ENCODE measurements around the gene CDK3.
A peak's percentile ranks its signal among the peaks of the same experiment; 100 is the strongest.
"Not testable (repeated sequence)": the region's sequence is repeated elsewhere in the genome, so short reads cannot be mapped to it uniquely, and the experiment has no call there.

The CDK3 gene

DNA sequence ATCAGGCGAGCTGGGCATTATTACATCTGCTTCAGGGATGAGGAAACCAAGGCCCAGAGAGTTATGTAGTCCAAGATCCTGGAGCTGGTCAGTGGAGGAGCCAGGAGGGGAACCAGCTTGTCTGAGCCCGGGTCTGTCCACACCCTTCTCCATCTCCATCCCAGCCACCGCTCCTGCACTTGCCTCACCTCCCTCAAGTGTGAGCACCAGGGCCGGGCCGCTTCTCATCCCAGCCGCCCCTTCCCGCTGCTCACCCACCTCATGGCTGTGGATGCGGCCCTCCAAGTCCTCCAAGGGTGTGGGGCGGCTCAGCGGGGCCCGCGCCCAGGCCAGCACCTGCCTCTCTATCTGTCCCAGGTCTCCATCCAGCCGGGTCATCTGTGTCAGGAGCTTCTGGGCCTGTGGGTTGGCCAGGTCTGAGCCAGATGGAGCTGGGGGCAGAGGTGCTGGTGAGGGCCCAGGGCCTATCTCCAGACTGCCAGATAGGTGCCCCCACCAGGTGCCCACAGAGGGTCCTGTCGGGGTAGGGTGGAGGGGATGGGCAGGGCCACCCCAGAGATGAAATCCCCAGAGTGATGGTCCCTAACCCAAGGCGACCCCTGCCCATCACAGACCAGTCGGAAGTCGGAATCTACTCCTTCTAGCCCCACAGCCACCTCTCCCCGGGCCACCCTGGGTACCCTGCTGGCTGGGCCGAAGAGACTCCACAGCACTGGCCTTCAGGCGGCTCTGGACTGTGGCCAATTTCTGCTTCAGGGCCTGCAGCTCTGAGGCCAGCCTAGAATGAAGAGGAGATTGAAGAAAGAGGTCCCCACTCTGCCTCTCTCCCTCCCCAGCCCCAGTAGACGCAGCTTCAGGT lies 17.1 kb downstream of the CDK3 start:
- DNase-seq = no peak

DNA sequence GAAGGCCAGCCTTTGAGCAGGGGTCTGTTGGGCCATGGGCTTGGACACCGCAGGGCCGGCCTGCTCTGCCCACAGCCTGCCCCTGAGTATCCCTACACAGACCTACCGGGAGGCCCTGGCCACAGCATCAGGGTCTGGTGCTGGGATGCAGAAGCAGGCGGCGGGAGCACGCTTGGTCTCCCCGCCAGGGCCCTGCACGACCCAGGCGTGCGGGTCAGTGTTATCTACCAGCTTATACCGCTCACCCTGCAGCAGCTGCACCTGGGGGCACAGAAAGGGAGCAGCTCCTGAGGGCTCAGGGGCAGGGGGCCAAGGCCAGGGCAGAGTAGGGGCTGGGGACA lies 17.7 kb downstream of the CDK3 start:
- DNase-seq = no peak

DNA sequence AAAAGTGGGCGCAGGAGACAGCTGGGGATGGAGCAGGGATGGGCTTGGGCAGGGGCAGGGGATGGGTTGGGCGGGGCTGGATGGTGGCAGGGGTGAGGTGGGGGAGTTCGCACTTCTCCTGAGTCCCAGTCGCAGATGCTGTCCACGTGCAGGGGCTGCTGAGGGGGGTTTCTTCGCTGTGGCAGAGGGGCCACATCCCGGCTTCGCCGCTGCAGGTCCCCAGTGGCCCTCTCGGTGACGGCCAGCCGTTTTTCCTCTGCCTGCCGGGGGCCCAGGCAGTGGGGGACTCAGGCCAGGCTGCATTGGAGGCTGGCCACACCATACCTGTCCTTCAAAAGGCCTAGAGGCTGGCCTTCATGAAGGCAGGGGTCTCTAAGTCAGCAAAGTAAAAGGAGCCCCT lies 18.1 kb downstream of the CDK3 start:
- no peak for DNase-seq

DNA sequence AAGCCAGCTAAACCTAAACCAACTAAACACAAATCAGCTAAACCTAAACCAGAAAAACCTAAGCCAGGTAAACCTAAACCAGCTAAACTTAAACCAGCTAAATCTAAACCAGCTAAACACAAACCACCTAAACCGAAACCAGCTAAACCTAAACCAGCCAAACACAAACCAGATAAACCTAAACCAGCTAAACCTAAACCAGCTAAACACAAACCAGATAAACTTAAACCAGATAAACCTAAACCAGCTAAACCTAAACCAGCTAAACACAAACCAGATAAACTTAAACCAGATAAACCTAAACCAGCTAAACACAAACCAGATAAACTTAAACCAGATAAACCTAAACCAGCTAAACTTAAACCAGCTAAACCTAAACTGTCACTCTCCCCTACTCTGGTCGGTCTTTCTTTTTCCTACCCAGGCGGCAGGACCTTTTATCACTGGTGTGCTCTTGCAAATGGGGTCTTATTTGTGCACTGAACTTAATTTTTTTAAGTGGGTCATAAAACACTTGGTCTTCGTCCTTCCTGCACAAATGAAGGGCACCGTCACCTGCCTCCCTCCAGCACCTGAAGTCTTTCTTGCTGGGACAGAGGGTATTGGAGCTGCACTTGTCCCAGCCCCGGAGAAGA lies 19.3 kb downstream of the CDK3 start:
- no peak for DNase-seq

DNA sequence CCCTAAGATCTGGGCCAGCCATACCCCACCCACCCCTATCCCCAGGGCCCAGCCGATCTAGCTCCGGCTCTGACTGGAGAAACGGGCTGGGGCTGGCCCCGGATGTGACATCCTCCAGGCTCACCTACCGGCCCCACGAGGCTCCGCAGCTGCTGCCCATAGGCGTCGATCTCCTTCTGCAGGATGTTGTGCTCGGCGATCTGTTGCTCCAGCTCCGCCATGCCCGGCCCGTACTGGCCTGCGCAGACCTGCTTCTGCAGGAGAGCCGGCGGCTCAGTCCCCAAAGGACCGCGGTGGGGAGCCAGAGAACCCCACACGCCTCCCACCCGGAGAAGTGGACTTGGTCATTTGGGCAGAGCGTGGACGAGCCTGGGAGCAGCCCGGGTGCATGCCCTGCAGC lies 21.6 kb downstream of the CDK3 start:
- DNase-seq = no peak

DNA sequence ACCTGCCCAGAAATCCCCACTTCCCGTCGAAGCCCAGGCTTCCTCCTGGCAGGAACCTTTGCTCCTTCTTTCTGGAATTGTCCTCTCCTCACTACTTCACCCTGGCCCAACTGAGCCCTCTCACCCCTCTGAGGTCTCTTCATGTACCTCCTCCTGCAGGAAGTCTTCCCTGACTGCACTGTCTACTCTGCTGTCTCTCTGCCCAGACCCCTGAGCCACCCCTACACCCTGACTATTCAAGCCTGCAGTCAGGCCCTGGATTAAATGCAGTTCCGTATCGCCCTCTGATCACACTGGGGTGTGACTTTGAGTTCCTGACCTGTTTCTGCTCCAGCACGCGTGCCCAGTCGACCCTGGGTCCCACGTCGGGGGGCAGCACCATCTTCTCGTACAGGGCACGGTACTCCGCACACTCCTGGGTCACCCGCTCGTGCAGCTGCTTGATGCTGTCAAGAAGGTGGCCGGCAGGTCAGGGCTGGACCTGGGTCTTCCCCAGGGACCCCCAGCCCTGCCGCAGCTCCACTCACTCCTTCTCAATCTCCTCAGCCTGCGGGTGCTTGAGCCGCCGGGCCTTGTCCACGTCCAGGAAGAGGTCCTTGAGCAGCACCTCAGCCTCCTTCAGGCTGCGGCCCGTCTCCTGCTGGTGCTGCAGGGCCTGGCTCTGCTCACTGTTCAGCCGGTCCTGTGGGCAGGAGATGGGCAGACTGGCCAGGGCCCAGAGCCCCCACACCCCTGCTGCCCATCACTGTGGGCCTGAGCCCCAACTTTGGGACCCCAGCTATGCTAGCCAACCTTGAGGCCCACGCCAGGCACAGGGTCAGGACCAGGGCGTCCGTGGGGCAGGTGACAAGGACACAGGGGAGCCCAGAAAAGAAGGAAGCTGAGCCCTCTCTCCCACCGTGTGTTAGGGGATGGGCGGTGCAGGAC lies 22.6 kb downstream of the CDK3 start:
- DNase-seq = no peak

DNA sequence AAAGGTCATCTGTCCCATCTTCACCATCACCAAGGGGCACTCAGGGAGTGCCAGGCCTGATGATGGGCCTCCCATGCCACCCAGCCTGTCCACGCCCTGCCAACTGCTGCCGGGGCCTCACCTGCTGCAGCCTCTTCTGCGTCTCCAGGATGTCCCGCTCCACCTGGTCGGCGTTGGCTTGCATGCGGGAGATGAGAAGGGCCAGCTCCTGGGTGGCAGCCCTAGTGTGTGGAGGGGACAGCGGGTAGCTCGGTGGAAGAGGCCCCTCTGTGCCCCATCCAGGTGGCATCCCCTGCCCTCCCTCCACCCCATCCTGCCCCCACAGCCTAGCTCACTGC lies 23.2 kb downstream of the CDK3 start:
- no peak for DNase-seq

DNA sequence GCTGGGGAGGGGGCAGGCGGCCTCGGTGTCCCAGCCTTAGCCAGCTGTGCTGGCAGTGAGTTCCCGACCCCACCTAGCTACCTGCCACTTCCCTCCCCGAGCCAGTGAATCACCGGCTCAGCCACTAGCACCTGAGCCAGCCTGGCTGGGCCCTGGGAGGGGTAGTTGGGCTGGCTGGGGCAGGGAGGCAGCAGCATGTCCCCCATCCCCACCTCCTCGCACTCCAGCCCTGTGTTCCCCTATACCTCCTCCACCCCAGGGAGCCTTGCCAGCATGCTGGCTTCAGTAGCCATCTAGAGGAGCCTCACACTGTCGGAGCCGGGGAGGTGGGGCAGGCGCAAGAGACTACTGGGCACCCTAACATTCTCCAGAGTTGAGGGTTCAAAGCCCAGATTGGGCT lies 23.7 kb downstream of the CDK3 start:
- DNase-seq = no peak

DNA sequence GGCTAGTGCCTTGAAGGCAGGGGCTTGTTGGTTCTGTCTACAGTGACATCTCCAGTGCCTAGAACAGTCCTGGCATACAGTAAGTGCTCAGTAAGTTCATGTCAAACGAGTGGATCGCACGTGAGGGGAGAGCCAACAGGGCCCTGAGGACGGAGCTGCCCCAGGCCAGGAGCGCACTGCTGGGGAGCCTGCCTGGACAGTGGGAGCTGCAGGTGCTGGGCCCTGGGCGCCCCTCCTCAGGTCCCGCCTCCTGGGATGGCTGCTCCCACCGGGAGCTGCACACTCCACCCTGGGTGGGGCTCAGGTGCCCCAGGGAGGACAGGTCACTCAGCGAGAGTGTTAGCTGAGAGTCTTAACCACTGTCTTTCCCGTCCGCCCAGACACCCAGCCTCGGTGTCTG lies 24.6 kb downstream of the CDK3 start:
- DNase-seq = no peak

DNA sequence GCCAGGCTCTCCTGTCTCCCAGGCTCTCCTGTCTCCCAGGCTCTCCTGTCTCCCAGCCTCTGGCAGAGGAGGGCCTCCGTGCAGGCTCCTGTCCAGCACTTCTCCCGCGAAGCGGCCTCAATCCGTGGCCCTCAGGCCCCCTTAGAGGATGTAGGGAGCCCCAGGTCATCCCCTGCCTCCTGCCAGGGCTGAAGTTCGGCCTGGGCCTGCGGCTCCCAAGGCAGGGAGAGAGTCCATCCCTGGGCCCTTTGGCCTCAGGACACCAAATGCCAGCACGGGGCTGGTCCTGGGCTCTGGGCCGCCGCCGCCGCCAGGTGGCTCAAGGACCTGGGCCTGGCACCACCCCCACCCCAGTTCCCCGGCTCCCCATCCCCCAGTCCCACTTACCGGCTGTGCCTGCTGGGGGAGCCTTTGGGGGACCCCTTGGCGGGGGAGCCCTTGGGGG lies 26.1 kb downstream of the CDK3 start:
- DNase-seq = no peak

DNA sequence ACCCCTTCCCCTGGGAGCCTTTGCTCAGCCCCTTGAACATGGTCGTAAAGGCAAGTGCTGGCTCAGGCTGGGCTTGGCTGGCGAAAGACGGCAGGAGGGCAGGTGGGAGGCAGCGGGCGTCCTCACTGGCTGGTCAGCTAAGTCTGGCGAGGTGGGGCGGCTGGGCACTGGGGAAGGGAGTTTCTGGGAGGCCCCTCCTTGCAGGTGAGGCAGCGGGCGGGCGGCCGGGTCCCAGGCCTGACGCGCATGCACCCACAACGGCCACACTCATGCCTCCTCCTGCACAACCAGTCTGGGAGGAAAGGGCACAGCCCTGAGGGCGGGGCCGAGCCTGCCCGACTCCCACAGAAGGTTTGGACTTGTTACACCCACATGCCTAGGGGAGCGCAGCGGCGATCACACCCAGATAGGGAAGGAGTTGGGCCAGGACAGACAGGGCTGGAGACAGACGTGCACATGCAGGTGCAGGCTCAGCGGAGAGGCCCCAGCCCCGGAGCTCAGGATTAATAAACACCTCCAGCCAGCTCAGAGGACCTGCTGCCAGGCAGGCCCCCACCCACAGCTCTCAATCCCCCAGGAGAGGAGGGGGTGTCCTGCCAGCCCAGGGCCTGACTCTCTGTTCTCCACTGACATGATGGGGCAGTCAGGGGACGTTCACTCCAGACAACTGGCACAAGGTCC lies 26.6 kb downstream of the CDK3 start, which contains the start of gene EVPL:
Gene EVPL (minus strand): TSS at position 148 of the 681 bp plus-strand sequence. CDS start 108 bp downstream, at position 40.
- DNase-seq = peak; percentile 22

DNA sequence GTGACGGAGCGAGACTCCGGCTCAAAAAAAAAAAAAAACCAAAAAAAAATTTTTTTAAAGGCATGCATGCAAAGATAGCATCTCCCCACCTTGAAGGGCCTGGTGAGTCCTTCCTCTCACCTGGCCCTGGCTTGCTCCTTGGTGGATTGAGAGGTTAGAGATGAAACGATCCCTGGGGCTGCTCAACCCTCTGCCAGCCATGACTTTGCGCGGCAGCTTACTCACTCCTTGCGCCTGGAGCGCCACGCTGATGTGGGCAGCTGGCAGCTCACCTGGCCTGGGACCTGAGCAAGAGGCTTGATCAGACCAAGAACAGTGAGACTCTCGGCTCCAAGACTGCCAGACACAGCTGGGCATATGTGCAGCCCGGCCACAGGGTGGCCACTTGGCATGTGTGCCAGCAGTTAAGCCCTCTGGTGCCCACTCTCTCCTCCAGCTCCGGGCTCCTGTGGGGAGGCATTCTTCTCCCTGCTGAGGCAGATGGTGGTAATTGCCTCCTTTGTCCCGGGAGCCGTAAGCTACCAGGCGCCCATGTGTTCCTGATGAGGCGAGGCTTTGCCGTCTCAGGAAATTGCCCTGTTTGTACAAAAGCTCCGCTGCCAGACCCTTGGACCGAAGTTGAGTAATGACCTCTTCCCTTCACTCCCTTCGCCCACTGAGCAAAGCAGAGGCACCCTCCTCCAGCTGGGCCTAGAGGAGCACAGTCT lies 31.6 kb downstream of the CDK3 start:
- DNase-seq = no peak

DNA sequence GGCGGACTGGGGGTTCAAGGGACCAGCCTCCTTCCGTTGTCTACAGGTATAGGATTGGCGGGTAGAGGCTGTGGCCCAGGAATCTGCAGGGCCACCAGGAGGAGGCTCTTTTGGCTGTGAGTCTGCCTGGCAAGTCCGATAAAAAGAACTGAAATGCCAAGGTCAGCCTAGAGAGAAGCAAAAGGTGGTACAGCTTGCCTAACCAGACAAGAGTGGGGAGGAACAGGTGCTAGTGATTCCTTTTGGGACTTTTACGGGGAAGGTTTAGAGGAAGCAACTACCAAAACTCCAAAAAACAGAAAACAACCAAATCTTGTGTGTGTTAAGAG lies 32.1 kb downstream of the CDK3 start:
- no peak for DNase-seq

DNA sequence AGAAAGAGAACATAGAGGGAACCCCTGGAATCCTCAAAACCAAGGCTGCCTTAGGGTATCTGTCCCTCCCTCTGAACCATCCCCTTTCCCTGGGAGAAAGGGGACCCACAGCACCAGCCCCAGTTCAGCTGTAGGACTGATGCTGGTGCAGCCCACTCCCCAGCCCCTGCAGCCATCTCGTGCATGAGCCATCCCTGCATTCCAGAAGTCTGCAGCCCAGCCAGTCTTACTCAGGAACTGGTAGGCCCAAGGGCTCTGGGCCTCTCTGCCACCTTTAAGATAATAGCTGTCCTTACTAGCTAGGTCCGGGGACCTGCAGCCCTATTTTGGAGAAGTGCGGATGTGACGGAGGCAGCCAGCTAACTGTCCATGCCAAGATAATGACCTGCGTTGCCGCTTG lies 32.5 kb downstream of the CDK3 start:
- DNase-seq = no peak

DNA sequence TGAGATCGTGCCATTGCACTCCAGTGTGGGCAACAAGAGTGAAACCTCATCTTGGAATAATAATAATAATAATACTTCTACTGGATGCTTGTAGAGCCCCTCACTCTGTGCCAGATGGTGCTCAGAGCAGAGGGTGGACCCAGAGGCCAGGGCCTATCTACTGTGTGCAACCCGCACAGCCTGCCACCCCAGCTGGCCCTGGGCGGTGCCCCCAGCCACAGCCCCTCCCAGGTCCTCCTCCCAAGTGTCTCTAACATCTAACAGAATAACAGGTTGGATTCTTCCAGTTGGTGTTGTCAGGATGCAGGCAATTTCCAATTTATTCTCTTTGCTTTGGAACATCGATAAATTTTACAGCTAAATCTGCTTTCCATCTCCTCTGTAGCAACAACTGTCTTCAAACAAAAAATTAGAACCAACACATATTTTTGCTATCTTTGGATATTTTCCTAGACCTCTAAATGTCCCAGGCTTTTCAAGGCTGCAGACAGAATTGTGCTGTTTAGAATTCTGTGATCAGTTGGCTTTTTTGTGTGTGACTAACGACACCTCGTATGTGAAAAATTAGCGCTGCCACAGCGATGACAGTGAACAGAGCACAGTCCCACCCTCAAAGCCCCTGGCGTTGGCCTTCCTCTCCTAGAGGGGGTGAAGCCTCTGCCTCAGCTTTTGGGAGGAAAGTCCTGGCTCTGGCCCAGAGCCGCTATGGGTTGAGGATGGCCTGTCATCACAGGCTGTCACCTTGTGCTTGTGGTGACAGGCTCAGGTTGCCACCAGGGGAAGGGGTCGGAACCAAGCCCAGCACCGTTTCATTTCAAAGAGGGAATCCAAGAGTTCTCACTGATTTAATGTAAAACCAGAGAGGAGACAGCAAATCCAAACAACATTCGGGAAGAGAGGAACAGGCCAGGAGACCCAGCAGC lies 34.0 kb downstream of the CDK3 start:
- no peak for DNase-seq

DNA sequence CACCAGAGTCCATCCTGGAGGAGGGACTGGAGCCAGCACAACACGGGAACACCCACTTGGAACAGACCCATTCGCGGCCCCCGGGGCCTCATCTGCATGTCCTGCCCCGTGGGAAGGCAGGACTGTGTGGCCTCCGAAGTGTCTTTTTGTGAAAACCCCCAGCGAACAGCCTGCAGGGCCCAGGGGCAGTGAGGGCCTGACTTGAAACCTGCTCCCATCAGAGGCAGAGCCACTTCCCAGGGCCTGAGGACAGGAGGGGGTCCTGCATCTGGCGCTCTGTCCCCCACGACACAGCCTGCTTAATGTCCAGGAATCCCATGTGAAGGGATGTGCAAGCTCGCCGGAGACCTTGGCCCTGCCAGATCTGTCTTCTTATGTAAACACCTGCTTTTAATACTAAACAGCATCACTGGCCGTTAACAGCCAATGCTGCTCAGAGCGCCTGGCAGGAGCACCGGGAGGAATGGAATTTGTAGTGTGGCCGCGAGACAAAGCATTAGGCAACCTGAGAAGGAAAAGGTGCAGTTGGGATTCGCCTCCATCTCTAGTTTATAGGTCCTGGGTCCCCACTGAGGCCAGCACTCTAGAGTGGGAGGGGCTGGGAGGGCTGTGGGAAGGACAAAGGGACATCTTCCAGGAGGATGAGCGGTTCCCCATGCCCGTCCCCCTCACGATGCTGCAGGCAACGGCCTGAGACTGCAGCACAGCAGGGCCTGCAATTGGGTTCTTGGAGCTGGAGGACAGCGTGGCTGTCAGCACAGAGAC lies 36.0 kb downstream of the CDK3 start:
- no peak for DNase-seq

DNA sequence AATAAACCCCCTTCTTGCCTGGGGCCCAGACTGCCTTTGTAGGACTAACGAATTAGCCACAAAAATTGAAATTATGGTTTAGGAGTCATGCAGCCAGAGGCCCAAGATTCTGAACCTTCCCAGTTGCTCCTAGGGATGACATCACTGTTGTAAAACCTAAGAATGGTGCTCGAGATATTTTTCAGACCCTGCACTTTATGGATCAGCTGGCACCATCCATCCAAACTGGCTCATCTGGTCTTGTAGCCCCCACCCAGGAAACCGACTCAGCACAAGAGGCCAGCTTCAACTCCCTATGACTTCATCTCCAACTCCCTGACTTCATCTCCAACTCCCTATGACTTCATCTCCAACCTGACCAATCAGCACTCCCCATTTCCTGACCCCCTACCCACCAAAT lies 37.4 kb downstream of the CDK3 start:
- no peak for DNase-seq

DNA sequence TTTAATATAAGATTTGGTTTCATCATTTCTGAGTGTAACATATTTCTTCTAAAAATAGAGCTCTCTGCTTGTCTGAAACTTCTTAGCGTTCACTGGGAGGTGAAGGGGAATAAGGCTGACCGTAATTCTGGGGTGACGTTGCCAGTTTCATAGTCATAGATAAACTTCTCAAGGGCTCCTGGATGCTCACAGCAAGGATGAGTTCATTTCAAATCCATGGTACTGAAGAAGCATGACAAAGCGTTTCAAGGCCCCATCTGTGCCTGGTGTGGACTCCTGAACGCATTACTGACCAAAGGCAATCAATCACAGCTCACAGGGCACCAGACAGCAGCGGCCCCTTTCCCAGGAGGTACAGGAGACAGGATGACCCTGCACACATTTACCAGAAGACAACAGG lies 38.5 kb downstream of the CDK3 start:
- DNase-seq = no peak

DNA sequence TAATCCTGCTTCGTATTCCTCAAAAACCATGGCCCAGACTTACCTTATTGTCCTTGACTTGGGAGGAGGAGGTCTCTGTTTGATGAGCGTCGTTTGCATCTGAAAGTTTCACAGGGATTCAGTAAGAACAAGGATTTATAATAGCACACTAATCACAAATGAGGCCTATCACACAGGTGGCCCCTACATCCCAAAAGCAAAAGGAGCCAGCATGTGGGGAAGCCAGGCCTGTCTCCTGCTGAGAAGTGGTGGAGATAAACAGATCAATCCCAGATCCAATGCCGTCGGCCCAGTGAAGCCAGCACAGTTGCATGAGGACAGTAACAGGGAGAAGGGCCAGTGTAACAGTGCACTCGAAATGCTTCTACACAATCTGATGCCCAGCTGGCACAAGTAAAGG lies 39.7 kb downstream of the CDK3 start:
- DNase-seq = no peak

DNA sequence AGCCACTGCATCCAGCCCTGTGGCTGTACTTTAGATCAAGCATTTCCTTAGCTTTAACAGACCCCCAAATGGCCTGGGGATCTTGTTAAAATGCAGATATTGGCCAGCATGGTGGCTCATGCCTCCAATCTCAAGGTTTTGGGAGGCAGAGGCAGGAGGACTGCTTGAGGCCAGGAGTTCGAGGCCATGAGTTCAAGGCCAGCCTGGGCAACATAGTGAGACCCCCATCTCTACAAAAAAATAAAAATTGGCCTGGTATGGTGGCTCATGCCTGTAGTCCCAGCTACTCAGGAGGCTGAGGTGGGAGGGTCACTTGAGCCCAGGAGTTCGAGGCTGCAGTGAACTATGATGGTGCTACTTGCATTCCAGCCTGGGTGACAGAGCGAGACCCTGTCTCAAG lies 42.2 kb downstream of the CDK3 start:
- not testable (repeated sequence) for DNase-seq
